Astrocyte of the spinal cord (primary cell): Measurements from ENCODE around the gene MOBP.
A peak's percentile ranks its signal among the peaks of the same experiment; 100 is the strongest.

ENCODE experiments used
- DNase-seq: peaks from one replicate; pipeline ENCODE4 v3.0.0; 2011; ENCODE audit warnings: low read depth, low spot score
- H3K4me3 ChIP-seq: 2 replicates; pipeline ENCODE4 v1.5.1; 2011; ENCODE audit warnings: low read depth, mild to moderate bottlenecking, low read length, moderate library complexity
- CTCF ChIP-seq: IDR thresholded peaks from 2 replicates; pipeline ENCODE4 v1.5.1; 2012; ENCODE audit warnings: low read depth, mild to moderate bottlenecking, low read length, inconsistent platforms
- in situ Hi-C: cut with HindIII; loops from 2 replicates; pipeline ENCODE4 v1.10.0; 2017; ENCODE audit warnings: low sequenced_read_pairs

MOBP gene

DNA sequence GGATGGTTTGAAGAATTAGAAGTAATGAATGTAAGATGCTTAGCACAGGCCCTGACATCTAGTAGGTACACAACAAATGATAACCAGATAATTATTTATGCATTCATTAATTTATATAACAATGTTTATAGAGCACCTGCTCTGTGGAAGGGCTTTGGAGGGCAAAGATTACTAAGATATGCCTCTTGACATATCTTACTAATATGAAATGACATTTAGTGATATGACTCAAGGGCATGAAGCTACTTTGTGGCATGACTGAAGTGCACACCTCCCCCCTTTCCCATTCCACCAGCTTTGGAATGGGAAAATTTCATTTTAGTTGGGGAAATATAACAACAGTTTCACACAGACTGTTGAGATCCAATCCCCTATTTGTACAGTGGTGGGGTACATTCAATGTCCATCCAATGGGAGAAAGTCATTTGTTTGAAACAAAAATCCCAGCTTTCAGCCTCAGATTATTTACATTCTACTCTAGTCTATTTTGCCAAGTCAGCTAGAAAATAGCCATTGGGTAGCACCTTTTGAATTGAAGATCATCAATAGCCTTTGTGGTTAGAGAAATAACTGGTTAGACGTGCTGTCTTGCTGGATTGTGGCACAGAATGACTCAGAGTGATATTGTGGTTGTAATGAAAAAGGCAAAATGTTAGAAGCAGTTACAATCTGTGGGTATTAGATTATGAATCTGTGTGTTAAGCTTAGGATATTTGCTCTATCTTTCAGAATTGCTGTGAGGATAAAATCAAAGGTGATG lies 72.9 kb downstream of the MOBP start:
- DNase-seq = peak; percentile 6
- H3K4me3 ChIP-seq = no peak overlapping the region
- TF ChIP-seq CTCF = no peak
- in situ Hi-C loops = no loop called here

- DNase-seq = no peak
- in situ Hi-C loops = no loop called here
- H3K4me3 ChIP-seq = no peak overlapping the region
- TF ChIP-seq CTCF = no peak
Measured at GRCh38 chr3:39541442-39541841, 74.0 kb downstream of the MOBP start.

GRCh38 chr3:39541917-39542329 lies 74.4 kb downstream of the MOBP start:
- TF ChIP-seq CTCF = peak; percentile 58
- in situ Hi-C loops = no loop called here
- DNase-seq = peak; percentile 22
- H3K4me3 ChIP-seq = no peak overlapping the region

DNA sequence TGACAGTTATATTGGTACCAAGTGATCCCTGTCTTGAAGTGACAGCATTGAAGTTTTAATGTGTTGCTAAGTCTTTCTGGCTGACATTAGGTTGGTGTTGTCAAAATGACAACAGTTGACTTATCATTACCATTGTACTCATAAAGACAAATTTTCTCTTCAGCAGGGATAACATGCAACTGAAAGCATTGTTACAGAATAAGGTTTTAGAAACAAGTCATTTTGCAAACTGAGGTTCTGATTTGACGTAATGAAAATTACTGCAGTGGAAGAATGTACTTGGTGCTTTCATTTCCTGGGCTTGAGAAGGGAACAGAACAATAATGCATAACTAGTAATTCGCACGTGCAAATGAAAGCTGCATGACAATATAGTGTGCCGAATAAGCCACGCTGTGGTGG lies 75.1 kb downstream of the MOBP start:
- in situ Hi-C loops = no loop called here
- no peak overlapping the region for H3K4me3 ChIP-seq
- TF ChIP-seq CTCF = no peak
- DNase-seq = no peak

DNA sequence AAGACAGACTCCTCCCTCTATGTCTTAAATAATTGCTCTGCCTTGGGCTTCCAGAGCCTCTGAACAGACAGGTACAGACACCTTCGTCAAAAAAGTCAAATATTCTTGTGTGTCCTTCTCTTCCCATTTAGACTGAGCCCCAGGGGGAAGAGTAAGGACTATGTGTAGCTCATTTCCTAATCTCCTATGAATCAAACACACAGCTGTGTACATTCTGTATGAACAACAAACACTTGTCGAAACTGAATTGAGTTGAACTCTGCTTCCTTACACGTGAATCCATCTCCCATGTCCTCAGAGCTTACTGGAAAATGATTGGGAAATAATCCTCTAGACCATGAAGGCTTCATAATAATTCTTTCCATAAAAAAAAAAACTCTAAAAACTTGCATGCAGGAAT lies 80.8 kb downstream of the MOBP start:
- H3K4me3 ChIP-seq = no peak overlapping the region
- no peak for TF ChIP-seq CTCF
- no peak for DNase-seq
- in situ Hi-C loops = no loop called here

- TF ChIP-seq CTCF = no peak
- no peak overlapping the region for H3K4me3 ChIP-seq
- in situ Hi-C loops = no loop called here
- DNase-seq = no peak
Measured at GRCh38 chr3:39550354-39551051, 83.0 kb downstream of the MOBP start.
